Measurements from ENCODE around the gene FAM120B.
"Not testable (repeated sequence)": the region's sequence is repeated elsewhere in the genome, so short reads cannot be mapped to it uniquely, and the experiment has no call there.

Gene FAM120B

DNA sequence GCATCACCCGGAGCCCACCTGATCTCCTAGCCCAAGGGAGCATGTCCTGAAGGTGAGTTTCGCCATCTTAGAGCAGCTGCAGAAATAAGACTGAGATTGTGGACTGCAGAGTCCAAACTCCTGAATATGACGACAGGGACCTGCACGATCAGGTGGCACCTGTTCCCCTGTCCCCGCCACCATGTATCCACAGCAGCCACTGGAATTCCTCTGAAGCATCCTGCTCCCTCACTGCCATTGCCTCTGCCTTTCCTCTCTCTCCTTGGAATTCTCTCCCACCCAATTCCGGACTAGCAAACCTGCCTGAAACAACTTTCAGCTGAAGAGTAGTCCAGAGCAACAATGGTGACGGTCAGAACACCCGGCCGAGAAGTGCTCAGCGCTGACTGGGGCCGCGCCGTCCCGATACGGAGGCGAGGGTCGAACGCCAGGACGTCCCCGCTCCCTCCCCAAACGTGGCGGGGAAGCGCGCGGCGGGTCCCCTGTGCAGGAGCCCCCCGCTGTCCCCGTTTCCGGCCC lies 694 bp upstream of the FAM120B start:
- no peak for DNase-seq

DNA sequence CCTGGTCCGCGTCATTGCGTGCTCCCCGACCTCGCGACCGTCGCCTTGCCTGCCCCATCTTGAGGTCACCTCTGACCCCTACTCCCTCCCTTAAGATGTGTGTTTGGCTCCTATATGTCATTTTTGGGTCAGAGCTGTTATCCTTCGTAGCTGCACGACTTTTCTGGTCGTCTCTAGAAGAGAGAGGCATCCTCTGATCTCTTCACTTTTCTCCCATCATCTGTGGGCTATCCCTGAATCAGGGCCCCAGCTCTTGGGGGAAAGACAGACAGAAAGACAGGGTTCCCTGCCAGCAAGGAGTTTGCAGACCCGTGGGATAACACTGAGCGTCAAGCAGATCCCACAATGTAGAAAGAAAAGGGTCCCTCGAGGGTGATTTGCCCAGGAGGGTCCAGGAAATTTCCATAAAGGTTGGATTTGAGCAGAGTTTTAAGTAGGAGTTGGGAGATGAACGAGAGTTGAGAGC lies 555 bp downstream of the FAM120B start:
- DNase-seq, result no peak

GRCh38 chr6:170308761-170309160 lies 2.2 kb downstream of the FAM120B start:
- no peak for DNase-seq

- DNase-seq, result no peak
These were observed 5.1 kb downstream of the FAM120B start for GRCh38 chr6:170311696-170312095.

GRCh38 chr6:170312876-170313275 lies 6.3 kb downstream of the FAM120B start:
- DNase-seq, result no peak

- no peak for DNase-seq
These were observed 7.2 kb downstream of the FAM120B start for GRCh38 chr6:170313716-170314295.

DNA sequence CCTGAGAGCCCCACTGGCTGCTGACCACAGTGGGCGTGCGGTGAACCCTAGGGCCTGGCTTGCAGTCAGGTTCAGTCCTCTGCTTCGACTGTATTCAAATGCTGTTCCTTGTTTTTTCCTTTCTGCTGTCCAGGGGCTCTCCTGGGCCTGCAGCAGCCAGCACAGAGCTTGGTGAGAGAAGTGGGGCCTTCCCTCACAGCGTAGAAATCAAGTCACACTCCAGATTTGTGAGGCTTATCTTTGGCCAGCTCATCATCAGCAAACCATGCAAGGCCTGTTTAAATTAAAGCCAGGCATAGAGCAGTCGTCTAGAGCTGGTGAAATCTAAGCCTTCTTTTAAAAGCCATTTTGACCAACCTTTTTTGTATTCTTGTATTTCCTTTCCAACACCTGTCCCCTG lies 8.4 kb downstream of the FAM120B start:
- DNase-seq, result no peak

GRCh38 chr6:170316071-170316470 lies 9.5 kb downstream of the FAM120B start:
- DNase-seq, result no peak

DNA sequence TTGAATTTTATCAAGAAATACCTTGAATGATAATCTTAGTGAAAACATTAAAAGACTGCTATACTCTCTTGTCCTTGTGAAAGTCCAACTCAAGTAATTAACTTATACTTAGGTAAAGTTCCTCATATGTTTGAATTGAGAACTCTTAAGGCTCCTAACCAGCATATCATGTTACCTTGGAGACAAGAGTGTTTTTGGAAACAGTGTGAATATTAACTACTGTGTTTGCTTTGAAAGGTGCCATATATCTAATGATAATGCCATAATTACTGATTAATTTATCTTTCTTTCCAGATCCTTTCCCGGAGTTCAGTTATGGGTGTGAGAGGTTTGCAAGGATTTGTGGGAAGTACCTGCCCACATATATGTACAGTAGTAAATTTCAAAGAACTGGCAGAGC lies 10.5 kb downstream of the FAM120B start:
- DNase-seq, result no peak

GRCh38 chr6:170317718-170318117 lies 11.2 kb downstream of the FAM120B start:
- no peak for DNase-seq

DNA sequence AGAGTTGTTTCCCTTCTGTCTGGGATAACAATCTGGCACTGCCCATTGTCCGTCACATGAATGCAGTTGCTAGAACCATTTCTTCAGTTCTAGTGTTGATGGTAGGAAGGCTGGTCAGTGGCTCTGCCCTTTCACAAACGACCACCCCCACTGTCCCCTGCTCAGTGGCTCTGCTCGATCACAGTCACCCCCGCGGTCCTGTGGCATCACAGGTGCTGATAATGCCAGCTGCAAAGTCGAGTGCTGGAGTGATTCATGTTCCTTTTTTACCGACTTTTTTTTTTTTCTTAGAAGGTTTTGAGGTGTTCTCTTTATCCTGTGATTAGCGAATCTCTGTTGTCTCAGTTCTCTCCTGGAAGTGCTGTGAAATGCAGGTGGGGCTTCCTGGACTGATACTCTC lies 22.8 kb downstream of the FAM120B start:
- no peak for DNase-seq

- not testable (repeated sequence) for DNase-seq
These were observed 28.6 kb downstream of the FAM120B start for GRCh38 chr6:170335199-170335598.

DNA sequence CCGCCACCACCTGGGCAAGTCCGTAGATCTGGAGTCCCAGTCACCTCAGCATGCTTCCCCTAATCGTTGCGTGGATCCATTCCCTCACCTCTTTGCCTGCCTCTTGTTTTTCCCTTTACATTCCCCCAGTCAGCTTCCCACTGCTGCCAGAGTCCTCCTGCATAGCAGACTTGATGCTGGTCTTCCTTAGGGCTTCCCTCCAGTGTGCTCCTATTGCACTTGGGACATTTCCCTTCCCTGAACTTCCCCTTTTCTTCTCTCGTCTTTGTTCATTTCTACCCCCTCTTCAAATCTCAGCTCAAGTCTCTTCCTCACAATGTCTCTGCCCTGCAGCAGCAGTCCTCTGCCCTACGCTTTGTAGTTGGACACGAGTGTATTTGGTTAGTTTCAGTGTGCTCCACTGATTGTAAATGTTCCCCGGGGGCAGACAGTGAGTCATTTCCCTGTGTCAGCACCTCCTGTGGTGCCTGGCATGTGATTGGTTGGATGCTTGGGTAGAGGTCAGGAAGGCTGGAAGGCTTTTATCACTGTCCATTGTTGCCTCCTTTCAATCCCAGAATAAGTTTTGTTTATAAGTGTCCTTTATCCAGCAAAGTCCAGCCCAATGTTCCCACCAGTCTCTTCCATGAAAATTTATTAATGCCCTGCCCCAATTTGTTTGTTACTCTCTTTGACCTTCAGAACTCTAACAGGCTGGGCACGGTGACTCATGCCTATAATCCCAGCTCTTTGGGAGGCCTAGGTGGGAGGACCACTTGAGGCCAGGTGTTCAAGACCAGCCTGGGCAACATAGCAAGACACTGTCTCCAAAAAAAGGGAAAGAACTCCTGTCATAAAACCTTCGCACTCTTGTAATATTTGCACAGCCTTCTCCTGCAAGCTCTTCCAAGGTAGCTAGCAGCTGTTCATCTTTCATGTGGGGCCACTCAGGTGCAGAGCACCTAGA lies 38.3 kb downstream of the FAM120B start:
- no peak for DNase-seq

DNA sequence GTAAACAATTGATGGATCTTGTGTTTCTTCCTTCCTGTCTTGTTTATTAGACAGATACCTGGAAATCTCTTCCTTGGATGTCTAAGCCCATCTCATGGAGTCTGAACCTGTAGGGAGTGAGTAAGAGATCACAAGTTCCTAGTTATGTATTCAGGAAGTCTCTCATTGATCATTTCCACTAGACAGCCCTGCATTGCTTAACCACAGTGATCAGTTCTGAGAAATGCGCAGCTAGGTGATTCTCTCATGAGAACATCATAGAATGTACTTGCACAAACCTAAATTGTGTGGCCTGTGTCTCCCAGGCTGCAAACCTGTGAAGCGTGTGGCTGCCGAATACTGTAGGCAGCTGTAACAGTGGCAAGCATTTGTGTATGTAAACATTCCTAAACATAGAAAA lies 39.1 kb downstream of the FAM120B start:
- DNase-seq, result no peak

DNA sequence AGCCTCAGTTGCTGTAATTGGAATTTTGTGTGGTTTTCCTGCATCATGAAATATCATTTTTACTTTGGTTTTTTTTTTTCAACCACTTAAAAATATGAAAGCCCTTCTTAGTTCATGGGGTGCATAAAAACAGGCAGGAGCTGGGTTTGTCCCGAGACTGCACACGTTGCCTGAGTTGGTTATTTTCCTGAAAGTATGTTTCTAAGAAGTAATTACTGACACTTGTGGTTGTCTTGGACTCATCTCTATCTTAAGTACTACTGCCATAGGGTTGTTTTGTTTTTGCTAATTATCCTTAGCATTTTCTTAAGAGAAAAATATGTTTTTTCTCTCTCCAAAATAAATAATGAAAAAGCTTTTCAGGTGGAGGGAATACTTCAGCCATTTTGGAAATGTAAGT lies 40.1 kb downstream of the FAM120B start:
- no peak for DNase-seq

- DNase-seq, result no peak
These were observed 40.5 kb downstream of the FAM120B start for GRCh38 chr6:170347091-170347490.

DNA sequence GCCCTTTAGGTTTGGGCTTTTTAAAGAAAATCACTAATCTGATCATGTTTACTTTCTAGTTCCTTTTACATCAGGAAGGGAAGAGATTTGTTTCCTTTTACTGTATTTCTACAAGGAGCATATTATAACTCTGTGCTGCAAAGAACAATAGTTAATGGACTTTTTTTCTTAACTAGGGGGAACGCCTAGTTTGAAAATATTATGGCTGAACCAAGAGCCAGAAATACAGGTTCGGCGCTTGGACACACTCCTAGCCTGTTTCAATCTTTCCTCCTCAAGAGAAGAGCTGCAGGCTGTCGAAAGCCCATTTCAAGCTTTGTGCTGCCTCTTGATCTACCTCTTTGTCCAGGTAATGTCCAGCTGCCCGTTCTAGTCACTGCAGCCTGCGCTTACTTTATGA lies 41.4 kb downstream of the FAM120B start:
- no peak for DNase-seq

DNA sequence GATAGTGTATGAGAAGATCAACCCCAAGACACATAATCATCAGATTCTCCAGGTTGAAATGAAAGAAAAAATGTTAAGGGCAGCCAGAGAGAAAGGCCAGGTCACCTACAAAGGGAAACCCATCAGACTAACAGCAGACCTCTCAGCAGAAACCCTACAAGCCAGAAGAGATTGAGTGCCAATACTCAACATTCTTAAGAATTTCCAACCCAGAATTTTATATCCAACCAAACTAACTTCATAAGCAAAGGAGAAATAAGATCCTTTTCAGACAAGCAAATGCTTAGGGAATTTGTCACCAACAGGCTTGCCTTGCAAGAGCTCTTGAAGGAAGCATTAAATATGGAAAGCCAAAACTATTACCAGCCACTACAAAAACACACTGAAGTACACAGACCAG lies 44.9 kb downstream of the FAM120B start:
- not testable (repeated sequence) for DNase-seq

DNA sequence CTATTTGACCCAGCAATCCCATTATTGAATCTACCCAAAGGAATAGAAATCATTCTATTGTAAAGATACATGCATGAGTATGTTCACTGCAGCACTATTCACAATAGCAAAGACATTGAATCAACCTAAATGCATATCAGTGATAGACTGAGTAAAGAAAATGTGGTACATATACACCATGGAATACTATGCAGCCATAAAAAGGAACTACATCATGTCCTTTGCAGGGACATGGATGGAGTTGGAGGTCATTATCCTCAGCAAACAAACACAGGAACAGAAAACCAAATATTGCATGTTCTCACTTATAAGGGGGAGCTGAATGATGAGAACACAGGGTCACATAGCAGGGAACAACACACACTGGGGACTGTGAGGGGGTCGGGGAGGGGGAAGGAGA lies 48.6 kb downstream of the FAM120B start:
- DNase-seq, result not testable (repeated sequence)

DNA sequence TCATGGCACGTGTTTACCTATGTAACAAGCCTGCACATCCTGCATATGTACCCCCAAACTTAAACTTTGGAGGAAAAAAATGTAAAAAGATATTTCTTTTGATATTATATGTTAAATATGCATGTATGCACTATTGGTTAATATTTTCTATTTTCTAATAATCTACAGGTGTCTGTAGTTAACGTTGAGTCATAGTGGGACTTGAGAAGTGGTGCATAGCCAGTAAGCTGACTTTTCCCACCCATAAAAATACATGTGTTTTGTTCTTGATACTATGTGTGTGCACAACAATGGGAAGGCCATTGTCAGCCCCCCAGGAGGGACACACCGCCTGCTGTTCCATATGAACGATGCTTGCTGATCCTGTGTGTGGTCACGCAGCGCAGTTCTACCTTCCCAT lies 49.1 kb downstream of the FAM120B start:
- no peak for DNase-seq

- no peak for DNase-seq
These were observed 51.3 kb downstream of the FAM120B start for GRCh38 chr6:170357812-170358211.

DNA sequence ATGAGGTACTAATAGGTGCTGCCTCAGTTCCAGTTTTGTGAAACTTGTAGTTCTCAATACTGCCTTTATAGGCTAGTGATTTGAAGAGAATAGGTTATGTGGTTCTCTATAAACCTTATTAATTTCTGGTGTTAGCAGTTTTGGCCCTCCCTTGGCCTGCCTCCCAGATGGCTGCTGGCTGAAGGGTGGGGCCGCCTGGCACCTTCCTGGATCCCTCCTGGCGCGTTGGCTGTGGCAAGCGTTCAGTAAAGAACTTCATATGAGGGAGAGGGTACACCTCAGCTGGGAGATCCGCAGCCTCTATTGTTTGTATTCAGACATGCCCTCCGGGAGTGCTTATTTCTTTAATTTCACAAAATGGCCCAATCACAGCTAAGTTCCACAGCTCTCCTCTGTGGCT lies 51.9 kb downstream of the FAM120B start:
- no peak for DNase-seq

DNA sequence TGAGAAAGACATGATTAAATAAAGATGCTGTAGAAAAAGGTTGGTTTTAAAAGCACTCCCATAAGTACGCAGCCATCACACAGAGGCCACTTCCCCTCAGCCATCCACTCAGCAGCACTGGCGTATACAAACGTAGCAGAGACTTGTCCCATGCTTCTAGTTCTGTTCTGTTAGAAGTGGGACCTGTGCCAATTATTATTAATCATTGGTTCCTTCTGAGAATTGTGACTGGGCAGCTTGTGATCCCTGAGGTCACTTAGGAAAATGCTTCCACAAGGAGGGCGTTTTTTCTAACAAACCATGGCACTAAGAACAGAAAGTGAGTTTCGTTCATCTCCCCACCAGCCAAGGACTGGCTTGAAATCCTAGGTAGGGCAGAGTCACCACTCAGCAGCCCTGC lies 53.9 kb downstream of the FAM120B start:
- DNase-seq, result no peak

DNA sequence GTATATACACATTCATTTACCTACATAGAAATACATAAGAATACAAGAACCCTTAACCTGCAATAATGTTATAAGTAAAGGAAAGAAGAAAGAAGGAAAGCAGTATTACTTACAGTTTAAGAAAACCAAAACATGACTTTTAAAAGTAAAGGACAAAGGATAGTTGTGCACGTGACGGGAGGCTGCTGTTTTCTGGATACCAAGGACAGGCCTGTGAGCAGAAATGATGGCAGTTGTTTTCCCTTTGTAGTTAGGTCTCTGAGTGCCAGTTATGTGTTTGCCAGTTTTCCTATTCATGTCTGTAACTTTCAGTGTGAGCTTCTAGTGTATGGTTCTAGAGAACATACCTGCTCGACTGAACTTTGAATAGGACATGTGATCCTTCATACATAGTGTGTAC lies 54.8 kb downstream of the FAM120B start:
- no peak for DNase-seq
